Germinal center (tissue), 1 donor: ENCODE results near the gene ZNF865.
A peak's percentile ranks its signal among the peaks of the same experiment; 100 is the strongest.

Experiments
- DNase-seq: peaks from one replicate; pipeline ENCODE4 v3.0.0; 2012; ENCODE audit warnings: mixed read lengths, low spot score

The ZNF865 gene

DNA sequence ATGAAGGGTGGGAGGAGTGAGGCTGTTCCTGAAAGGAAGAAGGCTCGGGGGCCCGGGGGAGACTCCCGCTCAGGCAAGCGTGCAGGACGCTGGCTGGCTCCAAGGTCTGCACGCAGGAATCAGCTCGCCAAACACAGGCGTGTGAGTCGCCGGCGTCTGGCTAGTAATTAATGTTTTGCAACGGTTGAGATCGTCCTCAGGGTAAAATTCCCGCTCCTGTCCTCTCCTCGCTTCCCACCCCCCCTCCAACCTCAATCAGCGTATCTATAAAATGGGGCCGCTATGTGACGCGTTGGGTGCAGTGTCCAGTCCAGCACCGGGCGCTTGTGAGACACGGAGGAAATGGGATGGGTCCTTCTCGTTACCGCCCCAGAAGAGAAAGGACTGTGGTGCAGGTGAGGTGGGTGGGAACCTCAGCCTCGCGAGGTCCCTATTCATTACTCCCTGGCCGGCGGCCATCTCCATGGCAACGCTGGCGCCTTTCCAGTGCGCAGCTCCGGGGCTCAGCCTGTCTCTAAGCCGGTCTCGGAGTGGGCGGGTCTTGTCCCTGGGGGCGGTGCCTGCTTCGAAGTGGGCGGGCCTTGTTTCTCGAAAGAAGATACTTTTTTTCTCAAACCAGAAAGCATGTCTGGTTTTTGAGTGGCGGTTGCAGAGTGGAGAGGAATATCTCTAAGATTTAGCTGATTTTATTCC, 18.3 kb upstream of the ZNF865 start:
- DNase-seq: peak; percentile 90

DNA sequence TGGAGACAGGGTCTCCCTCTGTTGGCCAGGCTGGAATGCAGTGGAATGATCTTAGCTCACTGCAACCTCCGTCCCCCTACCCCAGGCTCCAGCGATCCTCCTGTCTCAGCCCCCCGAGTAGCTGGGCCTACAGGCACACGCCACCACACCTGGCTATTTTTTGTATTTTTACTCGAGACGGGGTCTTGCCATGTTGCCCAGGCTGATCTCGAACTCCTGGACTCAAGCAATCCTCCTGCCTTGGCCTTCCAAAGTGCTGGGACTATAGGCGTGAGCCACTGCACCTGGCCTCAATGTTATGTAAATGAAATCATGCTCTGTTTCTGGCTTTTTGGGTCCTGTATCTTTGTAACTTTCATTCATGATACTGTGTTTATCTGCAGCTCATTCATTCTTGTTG, 16.7 kb upstream of the ZNF865 start:
- DNase-seq: no peak

DNA sequence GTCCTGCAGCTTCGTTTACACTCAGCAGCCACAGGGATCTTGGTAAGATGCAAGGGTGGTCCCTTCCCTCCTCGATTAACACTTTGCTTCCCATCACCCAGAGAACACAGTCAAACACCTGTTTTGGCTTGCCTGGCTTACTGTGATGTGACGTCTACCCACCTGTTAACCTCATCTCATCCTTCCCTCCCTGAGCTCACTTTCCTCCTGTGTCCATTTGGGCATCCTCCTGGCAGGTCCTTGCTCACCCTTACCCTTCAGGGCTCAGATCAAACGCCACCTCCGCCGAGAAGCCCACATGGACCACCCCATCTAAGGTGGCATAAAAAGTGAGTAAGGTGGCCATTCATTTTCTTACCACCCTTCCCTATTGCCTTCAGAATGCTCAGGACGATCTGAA, 15.3 kb upstream of the ZNF865 start:
- DNase-seq: no peak

DNA sequence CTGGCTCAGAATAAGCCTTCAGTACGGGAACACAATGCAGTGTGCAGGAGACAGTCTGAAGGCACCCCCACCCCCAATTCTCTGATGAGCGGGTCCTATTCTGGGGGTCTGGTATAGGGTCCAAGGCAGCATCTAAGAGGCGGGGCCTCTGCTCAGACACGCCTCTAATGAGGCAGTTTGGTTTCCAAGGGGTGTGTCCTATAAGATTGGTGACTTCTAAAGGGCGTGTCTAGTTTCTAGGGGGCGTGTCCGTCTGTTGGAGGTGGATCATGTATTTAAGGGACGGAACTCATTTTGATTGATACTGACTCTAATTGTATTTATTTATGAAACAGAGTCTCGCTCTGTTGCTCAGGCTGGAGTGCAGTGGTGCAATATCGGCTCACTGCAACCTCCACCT, 14.8 kb upstream of the ZNF865 start:
- DNase-seq: no peak

DNA sequence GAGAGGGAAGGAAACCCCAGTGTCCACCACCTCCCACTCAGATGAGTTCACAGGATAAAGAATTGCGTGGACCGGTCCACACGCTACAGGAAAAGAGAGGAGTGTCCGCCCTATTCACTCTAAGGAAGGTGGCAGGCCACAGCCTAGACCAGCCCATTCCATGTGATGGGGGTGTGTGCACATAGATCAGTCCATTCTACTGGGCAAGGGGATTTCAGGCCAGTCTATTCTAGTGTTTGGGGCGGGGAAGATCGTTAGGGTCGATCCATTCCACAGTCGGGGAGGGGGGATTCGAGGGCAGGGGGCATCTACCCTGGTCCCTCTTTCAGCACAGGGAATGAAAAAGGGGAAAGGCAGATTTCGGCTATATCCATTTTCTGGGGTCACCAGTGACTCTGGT, 13.9 kb upstream of the ZNF865 start:
- no peak for DNase-seq

DNA sequence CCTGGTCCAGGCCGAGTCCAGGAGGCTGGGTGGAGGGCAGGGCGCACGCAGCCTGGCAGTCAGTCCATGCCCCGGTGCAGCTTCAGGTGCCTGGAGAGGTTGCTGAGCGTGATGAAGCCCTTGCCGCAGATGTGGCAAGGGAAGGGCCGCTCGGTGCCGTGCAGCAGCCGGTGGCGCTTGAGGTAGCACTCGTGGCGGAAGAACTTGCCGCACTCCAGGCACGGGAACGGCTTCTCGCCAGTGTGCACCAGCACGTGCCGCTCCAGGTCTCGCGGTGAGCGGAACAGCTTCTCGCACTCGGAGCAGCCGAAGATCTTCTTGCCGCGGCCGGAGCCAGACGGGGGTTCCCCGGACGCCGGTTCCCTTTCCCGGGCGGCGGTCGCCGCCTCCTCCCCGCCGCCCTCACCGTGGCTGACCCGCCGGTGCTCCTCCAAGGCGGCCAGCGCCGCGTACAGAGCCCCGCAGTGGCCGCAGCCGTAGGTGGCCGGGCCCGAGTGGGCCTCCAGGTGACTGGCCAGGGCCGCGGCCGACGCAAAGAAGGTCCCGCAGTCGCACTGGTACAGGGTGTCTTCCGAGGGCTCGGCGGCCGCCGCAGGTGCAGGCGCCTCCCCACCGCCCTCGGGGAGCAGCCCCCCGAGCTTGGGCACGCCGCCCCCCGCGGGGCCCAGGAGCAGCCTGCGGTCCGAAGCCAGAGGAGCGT, 12.9 kb upstream of the ZNF865 start:
- DNase-seq: no peak

DNA sequence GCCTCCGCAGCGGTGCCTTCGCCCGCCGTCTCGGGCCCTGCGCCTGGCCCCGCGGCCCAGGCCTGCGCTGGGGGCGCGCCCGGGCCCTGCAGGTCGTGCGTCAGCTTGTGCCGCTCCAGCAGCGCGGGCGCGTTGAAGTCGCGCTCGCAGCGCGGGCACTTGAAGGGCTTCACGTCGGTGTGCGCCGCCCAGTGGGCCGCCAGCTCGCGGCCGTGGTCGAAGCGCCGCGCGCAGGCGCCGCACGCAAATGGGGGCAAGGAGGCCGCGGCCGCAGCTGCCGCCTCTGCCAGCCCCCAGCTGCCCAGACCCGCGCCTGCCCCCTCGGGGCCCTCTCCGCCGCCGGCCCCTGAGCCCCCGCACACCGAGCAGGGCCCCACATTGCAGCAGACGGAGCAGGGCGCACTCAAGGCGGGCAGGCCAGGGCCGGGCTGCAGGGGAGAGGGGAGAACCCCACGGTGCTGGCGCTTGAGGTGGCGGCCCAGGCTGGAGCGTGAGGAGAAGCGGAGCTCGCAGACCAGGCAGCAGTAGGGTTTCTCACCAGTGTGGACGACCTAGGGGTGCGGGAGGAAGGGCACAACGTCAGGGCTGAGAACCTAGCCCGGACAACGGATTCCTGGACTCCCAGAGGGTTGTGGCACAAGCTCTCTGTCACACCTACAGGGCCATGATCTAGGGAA, 12.2 kb upstream of the ZNF865 start:
- no peak for DNase-seq

DNA sequence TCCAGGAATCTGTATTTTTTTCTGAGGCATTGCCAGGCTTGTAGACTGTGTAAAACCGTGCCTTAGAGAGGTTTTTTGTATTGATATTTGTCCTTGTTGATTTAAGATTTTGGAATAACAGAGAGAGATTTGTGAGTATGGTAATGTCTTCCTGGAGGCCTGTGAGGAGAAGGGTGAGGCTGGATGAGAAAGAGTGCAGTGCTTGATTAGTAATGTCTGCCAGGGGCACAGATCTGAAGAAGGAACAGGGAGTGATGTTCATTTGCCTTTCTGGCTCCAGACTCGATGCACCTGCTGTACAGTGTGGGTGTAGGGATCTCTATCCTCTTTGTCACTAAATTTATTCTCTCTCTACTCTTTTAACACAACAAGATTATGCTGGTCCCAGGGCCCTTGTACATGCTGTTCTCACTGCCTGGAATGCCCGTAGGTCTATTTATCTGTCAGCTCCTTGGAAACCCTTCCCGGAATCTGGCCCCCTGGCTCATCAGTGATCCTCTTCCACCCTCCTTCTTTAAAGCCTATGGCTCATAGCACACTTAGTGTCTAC, 10.4 kb upstream of the ZNF865 start:
- DNase-seq: no peak

DNA sequence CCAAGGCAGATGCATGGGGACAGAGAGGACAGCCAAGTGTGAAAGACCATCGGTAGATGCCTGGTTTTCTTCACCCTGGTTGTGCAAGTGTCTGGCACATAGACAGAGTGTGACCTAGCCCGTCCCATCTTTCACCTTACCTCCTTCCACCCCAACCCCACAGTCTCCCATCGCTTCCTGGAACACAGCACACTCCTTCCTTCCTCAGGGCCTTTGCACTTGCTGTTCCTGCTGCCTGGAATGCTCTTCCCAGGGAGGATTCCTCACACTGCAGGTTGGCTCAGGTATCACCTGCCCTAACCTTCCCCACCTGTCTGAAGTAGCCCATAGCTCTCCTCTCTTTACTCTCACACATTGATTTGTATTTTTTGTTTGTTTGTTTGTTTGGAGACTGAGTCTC, 9.1 kb upstream of the ZNF865 start:
- no peak for DNase-seq

DNA sequence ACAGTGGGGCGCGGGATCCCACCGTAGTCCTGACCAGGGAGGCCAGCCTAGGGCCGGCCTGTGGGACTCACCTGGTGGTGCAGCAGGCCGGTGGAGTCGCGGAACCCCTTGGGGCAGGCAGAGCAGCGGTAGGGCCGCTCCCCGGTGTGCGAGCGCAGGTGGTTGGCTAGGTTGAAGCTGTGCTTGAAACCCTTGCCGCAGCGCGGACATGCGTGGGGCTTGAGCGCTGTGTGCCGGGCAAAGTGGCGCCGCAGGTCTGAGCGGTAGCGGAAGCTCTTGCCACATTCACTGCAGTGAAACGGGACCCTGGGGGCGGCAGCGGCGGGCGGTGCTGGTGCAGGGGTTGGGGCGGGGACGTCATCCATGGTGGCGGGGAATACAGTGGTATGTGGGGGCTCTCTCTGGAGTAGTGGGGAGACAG, 7.9 kb upstream of the ZNF865 start:
- no peak for DNase-seq

DNA sequence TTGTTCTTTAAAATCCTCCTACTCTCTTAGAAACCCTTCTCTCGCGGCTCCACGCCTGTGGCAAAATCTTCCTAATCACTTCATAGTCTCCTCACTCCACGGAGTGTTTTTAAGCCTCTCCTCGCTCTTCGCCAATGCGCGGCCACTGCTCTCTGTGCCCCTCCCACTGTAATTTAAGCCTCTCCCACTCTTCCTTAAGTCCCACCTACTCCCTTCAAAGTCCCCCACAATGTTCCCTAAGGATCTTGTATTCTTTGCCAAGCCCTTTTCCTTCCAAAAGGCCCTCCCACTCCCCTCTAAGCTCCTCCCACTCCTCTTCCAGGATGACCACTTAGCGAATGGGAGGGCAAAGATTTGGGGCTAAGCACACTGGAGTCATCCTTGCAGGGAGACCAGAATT, 7.4 kb upstream of the ZNF865 start:
- DNase-seq: no peak

DNA sequence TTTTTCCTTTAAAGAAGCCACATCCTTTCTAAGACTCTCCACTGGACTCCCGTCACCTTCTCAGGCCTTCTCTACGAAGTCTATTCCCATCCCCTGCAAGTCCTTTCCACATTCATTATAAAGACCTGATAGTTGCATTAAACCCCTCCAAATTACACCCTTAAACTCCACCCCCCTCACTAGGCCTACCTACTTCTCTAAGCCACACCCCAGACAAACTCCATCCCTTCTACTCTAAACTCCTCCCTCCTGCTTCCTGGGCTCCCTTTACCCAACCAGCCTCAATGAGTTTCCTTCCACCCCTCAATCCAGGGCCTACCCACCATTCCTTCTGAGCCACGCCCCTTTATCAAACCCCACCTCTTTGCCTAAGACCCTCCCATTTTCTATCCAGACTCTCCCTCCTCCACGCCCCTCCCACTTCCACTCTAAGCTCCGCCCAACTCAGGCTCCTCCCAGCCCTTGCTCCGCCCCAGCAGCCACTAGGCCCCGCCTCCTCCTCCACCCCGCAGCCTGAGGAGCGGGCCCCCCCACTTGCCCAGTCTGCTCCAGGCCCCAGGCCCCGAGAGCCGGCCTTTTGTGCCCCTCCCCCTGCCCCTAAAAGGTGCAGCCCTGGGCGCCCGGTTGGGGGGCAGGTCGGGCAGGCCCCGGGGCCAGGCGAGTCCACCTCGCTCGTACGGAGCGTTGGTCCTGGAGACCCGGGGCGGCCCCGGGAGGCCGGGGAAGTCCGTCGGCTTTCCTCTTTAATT, 6.6 kb upstream of the ZNF865 start:
- peak; percentile 91 for DNase-seq

DNA sequence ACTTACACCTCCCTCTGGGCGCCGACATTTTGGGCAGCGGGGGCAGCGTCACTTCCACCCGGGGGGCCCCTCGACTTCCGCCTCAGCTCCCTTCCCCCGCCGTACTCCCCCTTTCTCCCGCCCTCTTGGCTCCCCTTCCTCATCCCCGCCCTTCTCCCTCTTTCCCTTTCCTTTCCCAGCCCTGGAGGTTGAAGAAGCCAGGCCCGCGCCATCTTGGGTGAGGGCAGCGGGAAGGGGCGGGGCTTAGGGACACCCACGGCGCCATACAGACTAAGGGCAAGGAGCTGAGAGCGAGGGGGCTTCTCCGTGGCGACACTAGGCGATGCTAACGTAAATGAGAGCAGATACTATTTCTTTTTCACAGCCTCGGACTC, 6.0 kb upstream of the ZNF865 start, which contains the start of gene FIZ1:
Gene FIZ1, minus strand, starts transcription at position 50 of the 374 bp plus-strand sequence. CDS start 1,652 bp downstream, outside the sequence.
- peak; percentile 83 for DNase-seq

DNA sequence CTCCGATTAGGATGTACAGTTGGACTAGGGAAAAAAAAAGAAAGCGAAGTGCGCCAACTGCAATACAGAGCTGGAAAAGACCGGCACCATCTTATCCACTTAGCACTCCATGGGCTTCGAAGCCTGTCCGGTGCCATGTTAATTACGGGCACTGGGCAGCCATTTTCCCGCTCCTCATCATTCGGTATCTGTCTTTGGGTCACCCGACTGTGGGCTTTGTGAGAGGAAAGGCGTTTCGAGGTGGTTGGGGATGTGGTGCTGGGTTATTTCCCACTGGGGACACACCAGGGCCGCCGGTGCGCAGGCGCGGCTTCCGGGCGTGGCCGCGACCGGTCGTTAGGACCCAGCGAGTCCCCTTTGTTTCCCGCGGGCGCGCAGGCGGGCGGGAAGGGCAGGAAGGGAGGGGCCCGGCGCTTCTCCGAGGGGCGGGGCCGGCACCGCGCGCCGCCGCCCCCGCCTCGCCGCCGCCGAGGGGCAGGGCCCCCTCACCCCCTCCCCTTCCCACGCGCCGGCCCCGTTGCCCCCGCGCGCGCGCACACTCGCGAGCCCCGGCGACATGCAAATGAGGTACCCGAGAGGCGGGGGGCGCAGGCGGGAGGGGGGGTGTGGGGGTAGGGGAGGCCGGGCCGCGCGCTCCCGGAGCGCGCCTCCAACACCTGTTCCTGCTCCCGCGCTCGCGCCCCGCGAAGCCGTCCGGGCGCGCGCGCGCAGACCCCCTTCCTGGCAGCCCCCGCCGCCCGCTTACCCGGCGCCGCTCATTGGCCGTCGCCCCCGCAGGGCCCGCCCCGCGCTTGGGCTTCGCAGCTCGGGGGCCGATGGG, 5.4 kb upstream of the ZNF865 start, which contains the start of gene ZNF524:
Gene ZNF524, plus strand, starts transcription at position 447 of the 820 bp plus-strand sequence. CDS start 1,825 bp downstream, outside the sequence.
- peak; percentile 86 for DNase-seq

DNA sequence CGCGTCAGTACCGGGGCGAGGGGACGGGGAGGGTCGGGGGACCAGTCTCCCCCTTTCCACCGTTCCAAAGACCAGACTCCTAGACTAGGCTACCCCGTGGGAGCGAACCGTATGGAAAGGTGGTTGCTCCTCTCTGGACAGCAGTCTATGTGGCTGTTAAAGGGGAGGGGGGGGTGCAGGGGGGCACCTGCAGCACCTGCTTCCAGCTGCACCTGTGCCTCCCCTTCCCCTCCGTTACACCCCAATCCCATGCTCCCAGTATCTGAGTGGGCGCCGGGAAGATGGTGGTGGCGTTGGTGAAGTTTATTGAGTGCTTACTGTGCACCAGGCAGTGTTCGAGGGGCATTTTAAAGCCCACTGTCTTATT, 4.8 kb upstream of the ZNF865 start:
- DNase-seq: no peak

DNA sequence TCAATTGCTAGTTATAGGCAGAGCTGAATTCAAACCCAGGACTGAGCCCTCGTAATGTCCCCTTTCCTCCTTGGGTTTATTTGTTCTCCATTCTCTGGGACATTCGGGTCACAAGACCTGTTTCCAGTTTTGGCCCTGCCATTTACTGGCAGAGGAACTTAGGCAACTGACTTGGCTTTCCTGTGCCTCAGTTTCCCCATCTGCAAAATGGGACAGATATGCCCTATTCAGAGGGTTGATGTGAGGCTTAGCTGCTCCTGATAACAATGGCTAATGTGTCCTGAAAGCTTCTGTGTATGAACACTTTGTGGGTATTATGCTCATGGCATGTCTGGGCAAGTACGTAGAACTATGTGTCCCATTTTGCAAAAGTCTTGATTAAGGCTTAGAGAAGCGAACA, 4.4 kb upstream of the ZNF865 start:
- no peak for DNase-seq

DNA sequence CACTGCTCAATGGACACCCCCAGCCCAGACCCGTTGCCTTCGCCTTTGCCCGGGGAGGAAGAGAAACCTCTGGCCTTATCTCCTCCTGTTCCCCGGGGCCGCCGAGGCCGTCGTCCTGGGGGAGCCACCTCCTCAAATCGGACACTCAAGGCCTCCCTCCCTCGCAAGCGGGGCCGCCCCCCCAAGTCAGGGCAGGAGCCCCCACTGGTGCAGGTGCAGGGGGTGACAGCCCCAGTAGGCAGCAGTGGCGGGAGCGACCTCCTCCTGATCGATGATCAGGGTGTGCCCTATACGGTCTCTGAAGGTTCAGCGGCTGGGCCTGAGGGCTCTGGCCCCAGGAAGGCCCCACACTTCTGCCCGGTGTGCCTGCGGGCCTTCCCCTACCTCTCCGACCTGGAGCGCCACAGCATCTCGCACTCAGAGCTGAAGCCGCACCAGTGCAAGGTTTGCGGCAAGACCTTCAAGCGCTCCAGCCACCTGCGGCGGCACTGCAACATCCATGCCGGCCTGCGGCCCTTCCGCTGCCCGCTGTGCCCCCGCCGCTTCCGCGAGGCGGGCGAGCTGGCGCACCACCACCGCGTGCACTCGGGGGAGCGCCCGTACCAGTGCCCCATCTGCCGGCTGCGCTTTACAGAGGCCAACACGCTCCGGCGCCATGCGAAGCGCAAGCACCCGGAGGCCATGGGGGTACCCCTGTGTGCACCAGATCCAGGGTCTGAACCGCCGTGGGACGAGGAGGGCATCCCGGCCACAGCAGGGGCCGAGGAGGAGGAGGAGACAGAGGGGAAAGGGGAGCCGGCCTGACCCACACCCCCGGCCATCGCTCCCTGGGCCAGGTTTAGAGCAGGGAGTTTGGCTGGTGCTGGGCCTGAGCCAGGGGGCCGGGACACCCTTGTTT, 3.1 kb upstream of the ZNF865 start:
- DNase-seq: no peak

DNA sequence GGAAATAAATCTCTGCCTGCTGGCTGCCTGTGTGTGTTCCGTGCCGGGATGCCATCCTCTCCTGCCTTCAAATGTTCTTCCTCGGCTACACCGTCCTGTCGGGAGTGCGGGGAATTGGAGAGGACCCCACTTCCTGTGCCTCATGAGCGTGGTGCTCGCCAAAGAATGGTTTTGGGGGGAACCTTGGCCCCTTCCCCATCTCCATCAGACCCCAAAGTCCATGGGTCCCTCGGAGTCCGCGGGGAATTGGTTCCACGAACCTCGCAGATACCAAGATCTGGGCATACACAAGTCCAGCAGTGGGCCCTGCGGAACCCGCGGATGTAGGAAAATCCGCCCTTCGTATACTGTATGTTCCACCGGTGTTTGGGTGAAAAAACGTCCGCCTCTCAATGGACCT, 2.3 kb upstream of the ZNF865 start:
- DNase-seq: no peak

DNA sequence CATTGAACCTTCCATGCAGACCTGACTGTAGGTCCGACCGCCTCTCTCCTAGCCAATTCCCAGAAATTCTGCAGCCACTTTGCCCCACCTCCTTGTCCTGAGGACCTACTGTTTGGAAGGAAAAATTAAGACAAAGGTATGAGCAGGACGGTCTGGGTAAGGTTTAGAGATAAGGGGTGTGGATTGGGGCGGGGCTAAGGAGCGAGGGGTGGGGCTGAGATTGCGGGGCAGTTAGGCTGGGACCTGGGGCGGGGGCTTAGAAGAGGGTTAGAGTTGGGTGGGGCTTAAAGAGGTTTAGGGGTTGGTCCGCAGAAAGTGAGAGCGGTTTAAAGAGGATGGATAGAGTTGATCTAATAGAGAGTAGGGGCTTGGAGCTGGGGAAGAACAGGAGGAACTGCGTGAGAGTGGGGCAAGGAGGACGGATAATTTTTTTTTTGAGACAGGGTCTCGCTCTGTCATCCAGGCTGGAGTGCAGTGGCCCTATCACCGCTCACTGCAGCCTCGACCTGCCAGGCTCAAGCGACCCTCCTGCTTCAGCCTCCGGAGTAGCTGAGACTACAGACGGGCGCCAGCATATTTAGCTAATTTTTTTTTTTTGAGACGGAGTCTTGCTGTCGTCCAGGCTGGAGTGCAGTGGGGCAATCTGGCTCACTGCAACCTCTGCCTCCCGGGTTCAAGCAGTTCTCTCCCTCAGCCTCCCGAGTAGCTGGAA, 1.7 kb upstream of the ZNF865 start:
- no peak for DNase-seq
